Bronchial epithelial cell (primary cell): ENCODE data around the gene SLCO3A1. TPM values are rescaled to one million over a fixed set of nuclear protein-coding genes. Genes with fewer than 3 reads are reported as not detected.
A peak's percentile ranks its signal among the peaks of the same experiment; 100 is the strongest.

Source experiments
- DNase-seq: peaks from one replicate; pipeline ENCODE4 v3.0.0-alpha.2; 2010; ENCODE audit warnings: low read depth
- FAIRE-seq: peaks from 2 replicates; lab custom pipeline; 2011; peaks lifted over from hg19 to GRCh38; lab: Jason Lieb, UNC
- H3K27me3 ChIP-seq: 2 replicates; pipeline ENCODE4 v1.5.1; 2011; ENCODE audit warnings: low read length; ENCODE audit not compliant: control insufficient read depth, insufficient read depth
- H3K36me3 ChIP-seq: 2 replicates; pipeline ENCODE4 v1.5.1; 2011; ENCODE audit warnings: low read length; ENCODE audit not compliant: control insufficient read depth, insufficient read depth
- H3K4me3 ChIP-seq: 2 replicates; pipeline ENCODE4 v1.5.1; 2011; ENCODE audit warnings: mild to moderate bottlenecking, low read depth, low read length, control low read depth
- CTCF ChIP-seq: IDR thresholded peaks from 2 replicates; pipeline ENCODE4 v1.5.1; 2011; ENCODE audit warnings: mild to moderate bottlenecking, moderate library complexity, low read length, control low read depth, inconsistent platforms; ENCODE audit not compliant: insufficient read depth, severe bottlenecking
- total RNA-seq: library from RNA; depleted of rRNA; stranded (reverse); fragments of >200 nt; gene quantifications from 2 replicates; pipeline ENCODE4 v1.2.1, GENCODE V29; 2014

The SLCO3A1 gene
- total RNA-seq, 1 donor from 2014 or later = 4.5 TPM

- Histone ChIP-seq H3K4me3 (no peak overlapping the region), H3K27me3 (no peaks in the 10 kb centered on the region), H3K36me3 (no peaks in the 10 kb centered on the region)
- no peak for TF ChIP-seq CTCF
- FAIRE-seq = peak; percentile 82
- no peak for DNase-seq
These were observed 164.5 kb downstream of the SLCO3A1 start for GRCh38 chr15:92017882-92018534.

- no peak for FAIRE-seq
These were observed 165.2 kb downstream of the SLCO3A1 start for GRCh38 chr15:92018535-92019239.

GRCh38 chr15:92019706-92020105 lies 166.2 kb downstream of the SLCO3A1 start:
- no peak overlapping the region for H3K4me3 ChIP-seq
- no peak for TF ChIP-seq CTCF
- H3K27me3 ChIP-seq = no peaks in the 10 kb centered on the region
- FAIRE-seq = no peak
- no peak for DNase-seq
- H3K36me3 ChIP-seq = no peaks in the 10 kb centered on the region

More at GRCh38 chr15:92018535-92019239, 165.2 kb downstream of the SLCO3A1 start:
- DNase-seq = peak; percentile 23
- no peaks in the 10 kb centered on the region for H3K36me3 ChIP-seq
- H3K27me3 ChIP-seq = no peaks in the 10 kb centered on the region
- no peak for TF ChIP-seq CTCF
- H3K4me3 ChIP-seq = no peak overlapping the region

GRCh38 chr15:92020207-92020606 lies 166.7 kb downstream of the SLCO3A1 start:
- Histone ChIP-seq H3K36me3 (no peaks in the 10 kb centered on the region), H3K4me3 (no peak overlapping the region), H3K27me3 (no peaks in the 10 kb centered on the region)
- no peak for DNase-seq
- no peak for TF ChIP-seq CTCF
- FAIRE-seq = no peak

GRCh38 chr15:92020804-92021203 lies 167.3 kb downstream of the SLCO3A1 start:
- Histone ChIP-seq H3K4me3 (no peak overlapping the region), H3K36me3 (no peaks in the 10 kb centered on the region), H3K27me3 (no peaks in the 10 kb centered on the region)
- DNase-seq (no peak), FAIRE-seq (no peak)
- TF ChIP-seq CTCF = no peak

- Histone ChIP-seq H3K4me3 (no peak overlapping the region), H3K36me3 (no peaks in the 10 kb centered on the region), H3K27me3 (no peaks in the 10 kb centered on the region)
- no peak for DNase-seq
- TF ChIP-seq CTCF = no peak
- no peak for FAIRE-seq
These were observed 168.3 kb downstream of the SLCO3A1 start for GRCh38 chr15:92021792-92022191.
